T-helper 1 cell (primary cell): Measurements from ENCODE around the gene SPTLC3.

Experiments
- DNase-seq, 5 donors: peaks; one replicate each; pipeline ENCODE4 v3.0.0-alpha.2; 2012 to 2020

SPTLC3 gene

DNA sequence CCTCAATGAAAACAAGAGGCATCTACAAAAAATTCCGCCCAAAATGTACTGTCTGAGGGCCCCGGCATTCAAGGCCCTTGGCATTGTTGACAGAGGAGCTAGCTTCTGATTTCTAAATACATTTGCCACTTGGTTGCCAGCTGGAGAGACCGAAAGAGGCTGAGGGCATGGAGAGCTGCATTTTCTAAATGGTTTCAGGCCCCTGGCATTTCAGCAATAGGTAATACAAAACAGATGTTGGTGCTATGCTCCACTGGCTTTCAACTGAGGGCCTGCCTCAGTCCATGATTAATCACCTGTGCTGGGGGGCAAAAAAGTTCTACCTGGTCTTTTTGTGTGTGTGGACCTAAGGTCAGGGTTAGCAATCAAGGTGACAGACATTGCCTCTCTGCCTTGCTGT, 132.8 kb downstream of the SPTLC3 start:
- DNase-seq: no peak

DNA sequence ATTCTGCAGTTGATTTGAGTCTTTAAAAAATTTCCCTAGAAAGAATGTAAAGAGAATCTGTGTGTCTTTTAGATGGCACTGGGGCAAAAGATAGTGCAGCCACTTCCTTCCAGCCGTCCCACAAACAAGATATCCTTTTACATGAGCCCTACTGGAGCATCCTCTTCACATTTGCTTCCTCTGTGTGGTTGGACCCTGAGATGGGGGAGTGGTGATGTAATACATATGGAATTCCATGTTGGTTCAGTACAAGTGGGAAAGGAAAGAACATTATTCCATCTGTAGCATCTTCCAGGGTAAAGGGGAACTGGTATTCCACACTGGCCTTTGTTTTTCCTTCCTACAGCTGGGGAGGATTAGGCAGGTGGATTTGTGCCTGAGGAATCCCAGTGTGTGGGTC, 133.4 kb downstream of the SPTLC3 start:
- DNase-seq: no peak

DNA sequence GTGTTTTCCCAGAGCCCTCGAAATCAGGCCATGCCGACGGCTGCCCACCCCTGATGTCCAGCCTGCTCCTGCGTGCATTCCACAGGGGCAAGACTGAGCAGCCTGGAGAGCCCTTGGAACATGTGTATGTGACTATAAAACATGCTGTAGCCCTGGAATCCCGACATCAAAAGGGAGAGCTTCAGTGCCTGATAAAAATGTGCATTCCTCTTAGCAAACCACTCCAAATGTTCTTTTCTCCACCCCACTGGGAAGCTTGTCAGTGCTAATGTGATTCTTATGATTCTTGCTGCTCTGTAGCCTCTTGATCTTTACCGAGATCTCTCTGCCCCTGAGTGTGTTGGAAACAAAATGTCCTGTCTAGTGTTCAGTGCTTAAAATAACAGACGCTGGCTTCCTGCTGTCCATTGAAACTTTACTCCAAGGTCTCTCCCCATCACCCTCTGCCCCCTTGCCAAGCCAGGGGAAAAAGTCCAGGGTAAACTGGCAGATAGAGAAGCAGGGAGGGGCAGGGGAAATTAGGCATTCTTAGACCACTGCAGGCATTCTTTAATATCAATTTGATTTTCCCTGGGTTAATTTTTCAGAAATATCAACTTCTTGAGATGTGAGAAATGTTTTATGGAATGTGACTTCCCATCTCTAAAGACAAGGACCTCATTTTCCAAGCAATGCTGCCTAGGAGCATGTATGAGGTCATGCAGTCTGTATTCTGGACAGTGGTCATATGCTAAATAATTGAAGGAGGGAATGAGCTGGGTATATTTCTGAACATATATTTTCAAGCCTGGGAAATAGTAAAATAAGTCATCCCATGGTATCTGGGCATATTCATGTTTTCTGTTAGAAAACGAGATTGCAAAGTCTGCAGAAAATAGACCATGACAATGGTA, 138.5 kb downstream of the SPTLC3 start:
- no peak for DNase-seq

DNA sequence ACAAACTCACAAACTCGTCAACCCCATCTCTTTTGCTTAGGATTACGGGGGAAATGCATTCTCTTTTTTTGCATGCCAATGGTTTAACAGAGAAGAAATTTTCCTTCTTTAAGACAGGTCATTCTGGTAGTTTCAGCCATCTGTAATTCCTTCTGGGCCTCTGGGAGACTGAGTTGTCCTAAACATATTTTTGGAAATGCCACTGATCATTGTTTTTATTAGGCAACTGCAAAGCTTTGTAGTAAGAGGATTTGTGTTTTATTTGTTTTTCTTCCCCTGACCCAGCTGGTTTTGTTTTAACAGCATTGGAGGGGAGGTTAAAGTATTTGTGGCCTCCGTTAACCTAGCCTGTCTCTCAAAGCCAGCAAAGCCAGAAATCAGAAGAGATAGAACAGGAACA, 139.2 kb downstream of the SPTLC3 start:
- no peak for DNase-seq

DNA sequence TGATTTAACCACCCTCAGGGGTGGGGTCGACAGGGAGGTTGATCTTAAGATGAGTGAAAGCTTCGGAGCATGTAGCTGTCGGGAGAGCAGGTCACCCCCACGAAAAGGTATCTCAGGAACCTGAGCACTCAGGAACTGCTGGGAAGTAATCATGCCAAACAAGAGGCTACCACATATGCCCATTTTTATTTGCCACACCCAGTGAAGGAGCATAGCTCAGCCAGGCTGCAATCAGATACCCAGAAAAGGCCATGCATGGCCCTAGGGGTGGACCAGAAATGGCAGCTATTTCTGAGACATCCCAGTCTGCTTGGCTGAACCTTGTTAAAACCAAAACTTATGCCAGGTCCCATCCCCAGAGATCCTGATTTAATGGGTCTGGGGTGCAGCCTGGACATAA, 139.6 kb downstream of the SPTLC3 start:
- no peak for DNase-seq

DNA sequence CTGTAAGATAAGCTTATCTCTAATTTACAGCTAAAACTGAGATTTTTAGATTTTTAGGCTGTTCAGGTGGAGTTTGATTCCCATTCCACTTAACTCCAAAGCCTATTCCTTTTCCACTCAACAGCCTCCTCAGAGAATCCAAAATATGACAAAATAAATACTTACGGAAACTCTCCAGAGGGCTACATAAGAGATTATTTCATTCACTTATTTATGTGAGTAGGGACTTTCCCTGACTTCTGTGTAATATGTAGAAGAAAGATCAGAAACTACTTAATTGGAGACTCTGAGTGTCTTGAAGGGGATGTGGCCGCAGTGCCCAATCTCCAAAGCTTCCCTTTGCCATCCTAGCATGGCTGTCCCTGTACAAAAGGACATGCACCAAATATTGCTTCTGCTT, 140.2 kb downstream of the SPTLC3 start:
- DNase-seq: no peak

DNA sequence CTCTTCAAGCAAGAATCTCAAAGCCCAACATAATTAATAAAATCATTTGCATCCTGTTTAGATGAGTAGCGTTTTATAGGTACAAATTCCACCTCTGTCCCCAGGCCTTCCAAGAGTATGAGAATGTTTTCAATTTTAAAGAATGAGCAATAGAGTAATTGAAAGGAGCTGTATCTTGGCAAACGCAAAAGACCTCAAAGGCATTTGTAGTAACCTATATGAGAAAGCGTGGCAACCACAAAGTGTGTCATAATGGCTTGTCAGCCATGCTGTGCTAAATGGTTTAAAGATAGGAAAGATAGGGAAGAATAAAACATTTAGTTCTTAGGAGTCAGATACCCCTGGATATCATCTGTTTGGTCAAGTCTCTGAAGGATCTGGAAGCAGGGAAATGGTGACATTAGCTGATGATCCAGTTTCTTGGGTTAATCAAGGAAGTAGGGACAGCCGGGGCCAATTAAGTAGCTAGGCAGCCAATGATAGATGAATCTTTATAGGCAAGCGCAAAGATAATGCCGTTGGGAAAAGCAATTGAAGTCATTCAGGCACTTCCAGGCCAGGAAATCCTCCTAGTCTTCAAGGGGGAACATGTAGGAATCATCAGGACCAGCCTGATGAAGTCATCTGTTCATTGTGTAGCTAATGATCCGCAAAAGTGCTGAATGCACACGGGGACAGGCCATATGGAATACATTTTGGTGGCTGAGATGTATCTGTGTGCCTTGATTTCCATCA, 140.8 kb downstream of the SPTLC3 start:
- DNase-seq: no peak

DNA sequence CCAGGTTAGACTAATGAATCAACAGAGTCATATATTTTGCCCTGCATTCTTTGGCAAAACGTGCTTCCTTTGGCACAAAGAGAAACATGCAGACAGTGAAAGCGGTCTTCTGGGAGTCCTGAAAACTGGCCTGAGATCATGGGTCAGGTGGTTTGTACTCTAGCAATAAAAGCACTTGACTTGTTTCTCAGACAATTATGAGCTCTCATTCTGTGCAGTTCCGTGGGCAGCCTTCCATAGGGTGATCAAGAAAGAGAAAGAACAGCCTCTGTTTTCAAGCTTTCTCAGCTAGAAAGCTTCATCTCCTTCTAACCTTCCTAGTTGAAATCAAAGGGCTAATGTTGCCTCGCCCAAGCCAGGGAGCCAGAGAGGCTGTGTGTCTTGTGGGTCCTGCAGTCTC, 149.6 kb downstream of the SPTLC3 start:
- DNase-seq: no peak

DNA sequence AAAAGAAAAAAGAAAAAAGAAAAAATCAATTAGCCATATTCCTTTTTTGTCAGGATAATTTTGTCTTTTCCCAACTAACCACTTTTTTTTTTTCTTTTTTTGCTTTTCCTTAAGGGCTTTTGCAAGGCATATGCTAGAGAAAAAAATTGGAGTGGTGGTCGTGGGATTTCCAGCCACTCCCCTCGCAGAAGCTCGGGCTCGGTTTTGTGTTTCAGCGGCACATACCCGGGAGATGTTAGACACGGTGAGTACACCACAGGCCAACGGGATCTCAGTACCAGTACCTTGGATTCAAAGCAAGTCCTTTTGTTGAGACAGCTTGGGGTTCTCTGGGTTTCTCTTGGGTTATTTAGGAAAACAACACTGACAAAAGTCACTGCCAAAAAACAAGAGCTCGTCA, 151.1 kb downstream of the SPTLC3 start:
- no peak for DNase-seq

DNA sequence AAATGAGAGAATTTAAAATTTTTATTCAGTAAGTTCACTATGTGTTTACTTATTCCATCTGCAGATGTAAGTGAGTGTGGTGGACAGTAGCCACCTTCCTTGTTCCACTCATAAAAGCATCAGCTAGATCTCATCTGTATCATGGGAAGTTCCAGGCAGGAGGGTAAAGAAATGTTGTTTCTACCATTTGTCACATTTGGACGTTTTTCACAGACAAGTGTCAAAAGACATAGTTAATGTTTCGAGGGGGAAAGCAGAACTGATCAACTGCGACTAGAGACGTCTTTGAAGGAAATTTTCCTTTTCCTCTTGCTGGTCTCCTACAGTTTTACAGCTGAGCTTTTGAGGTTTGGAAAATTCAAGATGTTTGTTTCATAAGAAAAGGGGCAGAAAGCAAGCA, 156.4 kb downstream of the SPTLC3 start:
- no peak for DNase-seq

DNA sequence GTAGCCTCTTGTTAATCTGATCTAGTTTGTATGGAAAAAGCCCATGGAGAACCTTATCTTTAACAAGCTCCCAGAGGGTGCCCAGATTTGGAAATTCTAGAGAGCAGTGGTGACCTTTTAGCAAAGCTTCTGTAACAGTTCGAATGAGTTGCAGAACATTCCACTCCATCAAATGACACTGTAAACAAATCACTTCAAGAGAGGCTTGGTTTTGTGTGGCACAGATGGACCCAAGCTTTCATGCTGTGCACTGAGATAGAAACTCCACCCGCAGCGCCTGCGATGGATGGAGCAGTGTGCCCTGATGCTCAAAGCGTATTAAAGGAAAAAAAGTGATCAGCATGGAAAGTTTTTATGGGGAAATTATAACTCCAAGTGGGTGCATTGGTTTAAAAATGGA, 157.2 kb downstream of the SPTLC3 start:
- no peak for DNase-seq

DNA sequence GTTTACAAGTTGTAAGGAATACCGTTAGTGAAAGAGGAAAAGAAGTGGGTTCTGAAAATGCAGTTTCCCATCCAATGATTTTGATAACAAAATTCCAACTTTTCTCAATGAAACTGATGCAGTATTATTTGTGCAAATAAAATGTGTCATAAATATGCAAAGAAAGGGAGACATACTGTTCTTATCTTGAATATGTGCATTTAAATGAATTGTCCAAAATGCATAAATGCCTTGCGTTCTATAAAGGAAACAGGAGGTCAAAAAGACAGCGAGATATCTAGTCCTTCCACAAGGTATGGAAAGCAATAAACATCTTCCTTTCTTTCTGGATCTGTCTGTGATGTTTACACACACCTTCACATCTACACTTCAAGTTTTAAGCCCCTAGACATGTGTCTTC, 157.7 kb downstream of the SPTLC3 start:
- DNase-seq: no peak

DNA sequence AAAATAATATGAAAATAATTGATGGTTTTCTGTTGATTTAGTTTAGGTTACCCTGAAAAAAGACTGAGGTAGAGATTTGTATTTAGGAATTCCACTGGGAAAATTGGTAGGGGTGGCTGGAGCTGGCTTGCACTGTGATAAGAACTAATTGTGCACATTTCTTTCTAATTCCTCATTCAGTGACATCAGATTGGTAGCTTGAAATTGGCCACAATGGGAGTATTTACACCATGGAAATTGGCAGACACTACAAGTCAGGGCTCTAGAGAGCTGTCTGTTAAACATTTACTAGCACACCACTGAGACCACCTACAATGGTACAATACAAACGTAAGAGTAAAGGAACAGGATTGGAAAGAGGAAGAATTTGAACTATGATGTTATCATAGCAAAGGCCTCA, 160.3 kb downstream of the SPTLC3 start:
- DNase-seq: no peak

DNA sequence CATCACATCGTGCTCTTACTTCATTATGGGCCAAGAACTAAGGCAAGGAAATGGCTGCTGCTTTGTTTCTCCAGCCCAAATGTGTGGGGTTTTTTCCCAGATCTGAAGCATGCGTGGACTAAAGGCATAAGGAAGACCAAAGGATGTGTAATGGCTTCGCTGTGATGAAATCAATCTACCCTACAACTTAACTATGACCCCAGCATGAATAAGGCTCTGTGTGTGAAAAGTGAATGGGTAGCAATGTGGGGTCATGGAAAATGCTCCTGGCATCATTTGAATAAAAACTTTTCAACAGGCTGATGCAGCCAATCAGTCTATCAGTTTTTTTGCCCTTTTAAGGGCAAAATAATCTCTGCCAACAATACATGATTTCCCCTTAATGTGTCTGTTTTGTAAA, 162.0 kb downstream of the SPTLC3 start:
- no peak for DNase-seq

DNA sequence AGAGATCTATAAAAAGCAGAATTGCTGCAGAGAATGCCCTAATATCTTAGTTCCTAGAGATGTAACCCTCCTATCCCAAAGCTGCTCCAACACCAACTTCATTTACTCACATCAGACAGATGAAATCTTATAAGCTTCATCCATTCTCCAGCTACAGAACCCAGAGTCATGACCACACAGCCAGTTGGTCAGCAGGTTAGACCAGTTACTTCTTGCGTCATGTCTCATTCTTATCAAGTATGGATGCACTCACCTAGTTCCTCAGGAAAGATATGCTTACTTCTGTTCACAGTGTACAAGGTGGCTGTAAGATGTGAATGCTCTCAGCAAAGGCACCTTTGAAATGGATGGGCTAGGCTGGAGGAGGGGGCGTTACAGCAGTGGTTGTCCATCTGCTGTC, 164.4 kb downstream of the SPTLC3 start:
- DNase-seq: no peak

DNA sequence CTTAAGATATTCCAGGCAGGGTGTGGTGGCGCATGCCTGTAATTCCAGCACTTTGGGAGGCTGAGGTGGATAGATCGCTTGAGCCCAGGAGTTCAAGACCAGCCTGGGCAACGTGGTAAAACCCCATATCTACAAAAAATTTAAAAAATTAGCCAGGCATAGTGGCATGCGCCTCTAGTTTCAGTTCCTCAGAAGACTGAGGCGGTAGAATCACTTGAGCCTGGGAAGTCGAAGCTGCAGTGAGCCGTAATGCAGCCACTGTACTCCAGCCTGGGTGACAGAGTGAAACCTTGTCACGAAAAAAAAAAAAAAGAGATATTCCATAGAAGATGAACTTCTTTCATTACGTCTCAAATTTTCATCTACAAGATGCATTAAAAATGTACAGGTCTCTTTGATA, 165.6 kb downstream of the SPTLC3 start:
- no peak for DNase-seq

DNA sequence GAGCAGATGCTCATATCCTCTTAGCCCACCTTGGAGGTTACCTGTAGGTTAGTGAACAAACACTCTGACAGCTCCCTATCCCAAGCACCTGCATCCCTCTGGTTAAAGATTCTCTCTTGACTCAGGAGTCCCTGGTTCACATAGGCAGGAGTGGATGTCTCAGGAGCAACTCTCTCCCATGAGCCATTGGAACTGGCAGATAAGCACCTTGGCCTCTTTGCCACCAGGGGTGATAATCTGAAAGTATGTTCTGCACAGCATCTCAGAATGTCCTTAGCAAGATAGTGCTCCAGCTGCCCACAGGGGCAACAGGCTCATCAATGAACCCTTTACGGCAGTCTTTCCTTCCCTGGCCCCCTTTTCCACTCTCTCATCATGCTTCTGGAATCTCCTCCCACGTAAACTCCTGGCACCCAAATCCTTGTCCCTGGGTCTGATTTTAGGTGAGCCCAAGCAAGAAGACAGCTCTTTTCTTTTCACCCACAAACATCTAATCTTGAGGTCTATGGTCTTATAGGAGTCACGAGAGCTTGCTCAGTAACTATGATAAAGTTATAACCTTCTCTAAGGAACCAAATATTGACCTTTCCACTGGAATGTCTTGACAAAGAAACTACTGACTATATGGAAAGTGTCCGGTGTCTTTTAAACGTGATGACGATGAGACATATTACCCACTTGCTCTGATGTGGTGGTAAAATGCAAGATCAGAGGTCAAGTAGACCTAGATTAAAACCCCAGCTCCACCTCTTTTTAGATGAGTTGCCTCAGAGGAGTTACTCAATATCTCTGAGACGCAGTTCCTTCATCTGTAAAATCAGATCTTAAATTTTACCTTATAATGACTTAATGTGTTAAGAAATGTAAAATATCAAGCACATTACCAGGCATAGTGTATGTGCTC, 172.5 kb downstream of the SPTLC3 start:
- DNase-seq: no peak

DNA sequence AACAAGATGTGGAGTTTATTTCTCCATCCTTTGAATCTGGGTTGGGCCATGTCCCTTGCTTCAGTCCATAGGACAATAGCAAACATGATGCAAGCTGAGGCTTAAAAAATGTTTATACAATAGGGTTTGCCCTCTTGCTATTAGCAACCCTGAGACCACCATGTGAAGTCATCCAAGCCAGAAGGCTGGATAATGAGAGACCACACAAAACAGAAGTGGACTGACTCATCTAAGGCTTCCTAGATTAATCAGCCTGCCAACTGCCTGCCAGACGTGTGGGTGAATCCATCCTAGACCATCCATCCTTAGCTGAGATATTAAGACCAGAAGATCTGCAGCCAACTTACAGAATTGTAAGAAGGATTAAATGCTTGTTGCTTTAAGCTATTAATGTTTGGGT, 174.2 kb downstream of the SPTLC3 start:
- DNase-seq: peak in 1 of 5 donors; percentile 20

DNA sequence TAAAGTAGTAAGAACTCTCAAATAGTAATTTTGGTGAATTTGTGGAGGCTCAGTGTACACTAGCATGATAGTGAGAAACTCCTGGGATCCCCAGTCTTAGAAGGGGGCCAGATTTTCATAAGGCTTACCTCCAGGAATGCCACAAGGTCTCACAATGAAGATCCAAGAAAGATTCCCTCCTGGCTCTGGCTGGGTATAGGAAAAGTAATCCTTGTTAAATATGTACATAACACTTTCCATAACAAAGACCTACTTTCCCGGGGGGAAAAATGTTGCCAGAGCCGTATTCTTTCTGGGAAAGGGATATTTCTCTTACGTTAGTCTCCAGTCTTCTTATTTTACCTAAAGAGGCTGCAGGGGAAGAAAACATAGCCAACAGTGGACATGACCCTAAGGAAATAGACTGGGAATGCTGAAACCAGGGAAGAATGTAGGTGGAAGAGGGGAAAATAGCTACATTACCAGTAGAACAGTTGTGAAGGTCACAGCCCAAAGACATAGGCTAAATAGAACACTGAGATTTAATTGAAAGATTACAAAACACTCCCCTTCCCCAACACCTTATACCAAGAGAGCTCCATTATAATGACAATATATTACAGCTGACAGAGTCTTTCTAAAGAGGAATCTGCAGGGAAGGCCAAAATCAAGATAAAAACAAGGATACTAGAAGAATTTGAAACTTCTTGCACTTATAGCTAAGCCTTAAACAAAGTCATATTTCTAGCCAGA, 177.4 kb downstream of the SPTLC3 start:
- no peak for DNase-seq

DNA sequence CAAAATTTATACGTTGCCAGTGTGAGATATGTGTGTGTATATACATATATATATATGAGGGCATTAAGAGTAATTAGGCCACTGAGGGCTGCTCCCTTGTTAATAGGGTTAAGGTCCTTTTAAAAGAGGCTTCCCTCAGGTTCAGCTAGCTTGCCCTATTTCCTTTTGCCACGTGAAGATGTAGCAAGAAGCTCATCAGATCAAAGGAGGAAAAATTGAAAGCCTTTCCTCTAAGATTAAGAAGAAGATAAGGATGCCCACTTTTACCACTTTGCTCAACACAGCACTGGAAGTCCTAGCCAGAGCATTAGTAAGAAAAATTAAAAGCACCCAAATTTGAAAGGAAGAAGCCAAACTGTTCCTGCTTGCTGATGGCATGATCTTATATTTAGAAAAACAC, 179.1 kb downstream of the SPTLC3 start:
- DNase-seq: no peak

DNA sequence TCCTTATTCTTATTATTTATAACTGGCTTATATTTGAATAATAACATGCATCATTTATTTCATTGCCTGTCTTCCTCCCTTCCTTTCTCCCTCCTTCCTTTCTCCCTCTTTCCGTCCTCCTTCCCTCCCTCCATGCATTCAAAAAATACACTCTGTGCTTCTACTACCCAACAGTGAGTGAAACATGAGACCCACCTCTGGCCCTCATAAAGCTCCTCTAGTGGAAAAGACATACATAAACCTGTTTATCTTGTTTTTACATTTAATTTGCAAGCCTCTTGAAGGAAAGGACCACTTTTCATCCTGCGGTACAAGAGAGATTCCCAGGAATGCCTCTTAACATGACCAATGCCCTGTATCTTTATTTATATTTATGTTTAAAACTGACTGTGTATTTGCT, 190.5 kb downstream of the SPTLC3 start:
- no peak for DNase-seq

DNA sequence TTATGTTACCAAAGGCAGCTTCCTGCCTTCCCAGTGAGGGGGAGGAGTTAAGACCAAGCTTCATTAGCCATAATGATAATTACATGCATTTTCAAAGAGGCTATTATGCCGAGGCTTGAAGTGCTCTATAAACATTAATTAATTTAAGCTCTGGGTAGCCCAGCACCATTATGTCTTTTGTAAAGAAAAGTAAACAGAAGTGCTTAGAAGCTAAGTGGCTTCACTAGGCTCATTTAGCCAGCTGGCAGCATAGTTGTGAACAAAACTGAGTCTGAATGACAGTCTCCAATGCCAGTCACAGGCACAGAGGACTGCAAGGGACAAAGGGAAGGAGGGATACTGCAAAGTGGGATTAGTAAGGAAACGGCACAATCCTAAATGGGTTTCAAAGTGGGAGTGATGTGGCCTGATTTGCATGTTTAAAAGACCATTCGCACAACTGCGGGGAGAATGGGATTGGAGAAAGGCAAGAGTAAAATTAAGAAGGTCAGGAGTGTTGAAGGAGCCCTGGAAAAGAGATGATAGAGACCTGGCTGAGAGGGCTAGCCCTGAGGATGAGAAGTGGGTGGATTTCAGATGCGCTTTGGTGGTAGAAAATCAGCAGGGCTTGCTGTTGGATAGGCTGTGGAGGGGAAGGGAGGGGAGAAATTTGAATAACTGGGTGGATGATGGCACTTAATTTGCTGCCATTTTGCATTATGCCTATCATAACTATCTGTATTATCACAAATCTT, 192.2 kb downstream of the SPTLC3 start:
- no peak for DNase-seq
